HepG2 (cell line): ENCODE results near the gene ABT1. TPM values are rescaled to one million over a fixed set of nuclear protein-coding genes. Genes with fewer than 3 reads are reported as not detected.

Source experiments
- AHR ChIP-seq: IDR thresholded peaks from 2 replicates; pipeline ENCODE4 v1.6.1; 2018; ENCODE audit warnings: missing genetic modification reagents, missing compliant biosample characterization
- ATF5 ChIP-seq: sonication (generic); formaldehyde crosslinking; IDR thresholded peaks from 2 replicates; pipeline ENCODE4 v1.4.0; 2020; ENCODE audit warnings: mild to moderate bottlenecking, low read depth, missing genetic modification reagents
- ELF3 ChIP-seq: IDR thresholded peaks from 2 replicates; pipeline ENCODE4 v1.6.1; 2016; ENCODE audit warnings: missing genetic modification reagents, missing compliant biosample characterization
- EZH2 ChIP-seq: conservative IDR thresholded peaks from 2 replicates; pipeline ENCODE4 v1.6.1; 2012; ENCODE audit warnings: mild to moderate bottlenecking, low read depth, low read length, moderate library complexity
- KDM1A ChIP-seq: IDR thresholded peaks from 2 replicates; pipeline ENCODE4 v1.6.1; 2016; ENCODE audit warnings: missing compliant biosample characterization
- KDM4B ChIP-seq: sonication (generic); formaldehyde crosslinking; IDR thresholded peaks from 2 replicates; pipeline ENCODE4 v1.4.0; 2020; ENCODE audit warnings: missing genetic modification reagents
- MYNN ChIP-seq: sonication (generic); formaldehyde crosslinking; IDR thresholded peaks from 2 replicates; pipeline ENCODE4 v1.4.0; 2020; ENCODE audit warnings: mild to moderate bottlenecking, low read depth, missing genetic modification reagents
- PAF1 ChIP-seq: IDR thresholded peaks from 2 replicates; pipeline ENCODE4 v1.6.1; 2016; ENCODE audit warnings: missing genetic modification reagents, missing compliant biosample characterization
- PBX2 ChIP-seq: IDR thresholded peaks from 2 replicates; pipeline ENCODE4 v1.6.1; 2016; ENCODE audit warnings: control low read depth
- POLR2A ChIP-seq, 2 experiments: IDR thresholded peaks; 2 replicates each; pipeline ENCODE4 v1.6.1; 2011; ENCODE audit warnings: low read depth in 2 of 2, low read length in 2 of 2, mild to moderate bottlenecking in 1 of 2, moderate library complexity in 1 of 2; ENCODE audit not compliant: insufficient read depth in 1 of 2
- RXRB ChIP-seq: IDR thresholded peaks from 2 replicates; pipeline ENCODE4 v1.6.1; 2016; ENCODE audit warnings: borderline replicate concordance, missing genetic modification reagents, missing compliant biosample characterization
- THAP9 ChIP-seq: sonication (generic); formaldehyde crosslinking; IDR thresholded peaks from 2 replicates; pipeline ENCODE4; 2020; ENCODE audit warnings: missing genetic modification reagents, mild to moderate bottlenecking, borderline replicate concordance
- ZBTB33 ChIP-seq: sonication (generic); formaldehyde crosslinking; IDR thresholded peaks from 2 replicates; pipeline ENCODE4 v1.4.0; 2020; ENCODE audit warnings: missing genetic modification reagents
- ZBTB38 ChIP-seq: sonication (generic); formaldehyde crosslinking; IDR thresholded peaks from 2 replicates; pipeline ENCODE4 v1.5.1; 2020; ENCODE audit warnings: mild to moderate bottlenecking, missing genetic modification reagents
- ZEB1 ChIP-seq: IDR thresholded peaks from 2 replicates; pipeline ENCODE4 v1.6.1; 2012; ENCODE audit warnings: mild to moderate bottlenecking, low read depth, inconsistent platforms; ENCODE audit not compliant: insufficient replicate concordance
- ZFP36L1 ChIP-seq: sonication (generic); formaldehyde crosslinking; IDR thresholded peaks from 2 replicates; pipeline ENCODE4 v1.8.0; 2022; ENCODE audit warnings: mild to moderate bottlenecking, missing genetic modification reagents, moderate library complexity
- ZFP62 ChIP-seq: sonication (generic); formaldehyde crosslinking; IDR thresholded peaks from 2 replicates; pipeline ENCODE4 v1.4.0; 2020; ENCODE audit warnings: missing genetic modification reagents
- ZNF20 ChIP-seq: sonication (generic); formaldehyde crosslinking; IDR thresholded peaks from 2 replicates; pipeline ENCODE4 v1.4.0; 2020; ENCODE audit warnings: mild to moderate bottlenecking, moderate library complexity, missing genetic modification reagents
- ZNF563 ChIP-seq: sonication (generic); formaldehyde crosslinking; IDR thresholded peaks from 2 replicates; pipeline ENCODE4 v1.8.0; 2022; ENCODE audit warnings: mild to moderate bottlenecking, moderate library complexity, missing genetic modification reagents
- ZNF644 ChIP-seq: IDR thresholded peaks from 2 replicates; pipeline ENCODE4 v1.6.1; 2016; ENCODE audit warnings: low read depth
- ZNF879 ChIP-seq: sonication (generic); formaldehyde crosslinking; IDR thresholded peaks from 2 replicates; pipeline ENCODE4 v1.8.1; 2023; ENCODE audit warnings: missing genetic modification reagents
- ZSCAN5A ChIP-seq: sonication (generic); formaldehyde crosslinking; IDR thresholded peaks from 2 replicates; pipeline ENCODE4 v1.8.0; 2022; ENCODE audit warnings: mild to moderate bottlenecking, missing genetic modification reagents, borderline replicate concordance
- polyA plus RNA-seq, 8 experiments: library from polyadenylated mRNA; depleted of rRNA in 3 of 8; stranded (reverse) in 7 of 8; unstranded in 1 of 8; fragments of >200 nt; fragmentation: Illumina TruSeq in 4 of 8; extraction: Trizol in 4 of 8; gene quantifications; 2 replicates each; pipeline versions ENCODE4 v1.2.1 to v1.2.3, GENCODE V29; 2011 to 2016; ENCODE audit warnings: low read depth in 4 of 8, missing spikeins in 1 of 8, mixed read lengths in 1 of 8; ENCODE audit not compliant: insufficient read depth in 1 of 8
- total RNA-seq, 5 experiments: library from RNA; depleted of rRNA; stranded (reverse); fragments of >200 nt; fragmentation: Illumina TruSeq; extraction: Trizol; gene quantifications; 2 replicates each; pipeline ENCODE4 v1.2.3, GENCODE V29; 2016; ENCODE audit warnings: low read depth in 1 of 5

The ABT1 gene
- total and polyA plus RNA-seq, 2 of the 13 experiments (the other 11 are each of a cell fraction or from before 2014, with no cell fraction given) = 38.4 TPM

- TF ChIP-seq THAP9 (no peak), ZNF644 (CRISPR knock-in tag) (peak; percentile 82; the same call in 1 of the 2 replicates), KDM4B (CRISPR knock-in tag) (no peak), RXRB (CRISPR knock-in tag) (peak; percentile 72), PAF1 (CRISPR knock-in tag) (no peak), ZSCAN5A (CRISPR knock-in tag) (peak; percentile 83; the same call in 1 of the 2 replicates), ZEB1 (no peak), POLR2A (IDR thresholded peaks at IDR 0.05; ENCODE audit: insufficient read depth in 1 of 2, low read depth in 2 of 2, low read length in 2 of 2) (no peak), EZH2 (no peak), AHR (CRISPR knock-in tag) (no peak), ELF3 (peak; percentile 38; the same call in 1 of the 2 replicates), ATF5 (CRISPR knock-in tag) (no peak), ZFP62 (peak; percentile 95; the same call in 1 of the 2 replicates), ZBTB38 (CRISPR knock-in tag) (0 out of 2 replicates have a peak, but pooled peaks have one; percentile 57), ZFP36L1 (CRISPR knock-in tag) (peak; percentile 80; the same call in 1 of the 2 replicates), KDM1A (CRISPR knock-in tag) (no peak; the same call in 1 of the 2 replicates), PBX2 (peak; percentile 52; the same call in 1 of the 2 replicates), ZNF563 (CRISPR knock-in tag) (no peak), ZBTB33 (CRISPR knock-in tag) (no peak), ZNF20 (CRISPR knock-in tag) (no peak), ZNF879 (no peak), MYNN (no peak)
Measured at GRCh38 chr6:26556263-26557070, 40.3 kb upstream of the ABT1 start (continued).
